HL-60 (cell line): ENCODE measurements around the gene PI4KB.

ENCODE experiments used
- CTCF ChIP-seq: IDR thresholded peaks from one replicate; pipeline ENCODE4 v1.5.1; 2011; ENCODE audit warnings: low read length, control low read depth, inconsistent platforms; ENCODE audit not compliant: insufficient read depth
- POLR2AphosphoS5 ChIP-seq: IDR thresholded peaks from 2 replicates; pipeline ENCODE4 v1.6.1; 2012; ENCODE audit warnings: low read depth
- REST ChIP-seq: IDR thresholded peaks from 2 replicates; pipeline ENCODE4 v1.6.1; 2012; ENCODE audit warnings: low read depth; ENCODE audit not compliant: insufficient replicate concordance

- TF ChIP-seq POLR2AphosphoS5 = no peak
- TF ChIP-seq CTCF = no peak
- TF ChIP-seq REST = no peak
Measured at GRCh38 chr1:151315565-151316235, 11.5 kb downstream of the PI4KB start.
